A172 (cell line): ENCODE results near the gene TMEM18. TPM values are rescaled to one million over a fixed set of nuclear protein-coding genes. Genes with fewer than 3 reads are reported as not detected.

Experiments used
- DNase-seq: peaks from one replicate; pipeline ENCODE4 v3.0.0-alpha.2; 2015; ENCODE audit warnings: low spot score
- total RNA-seq: library from RNA; depleted of rRNA; stranded (reverse); fragments of >200 nt; shearing (Covaris generic); gene quantifications from 2 replicates; pipeline ENCODE4 v1.2.3, GENCODE V29; 2014

TMEM18 gene
- total RNA-seq, 1 experiment from 2014 or later = 75.0 TPM

- no peak for DNase-seq
These were observed 56.5 kb downstream of the TMEM18 start for GRCh38 chr2:620471-621302.

- DNase-seq = no peak
These were observed 57.2 kb downstream of the TMEM18 start for GRCh38 chr2:620004-620403.

GRCh38 chr2:618422-618990 lies 58.7 kb downstream of the TMEM18 start:
- DNase-seq = no peak

GRCh38 chr2:618005-618404 lies 59.2 kb downstream of the TMEM18 start:
- no peak for DNase-seq
